GM21619 (cell line): ENCODE measurements around the gene TSPAN9.

Experiments
- ATAC-seq: cut with Tn5 transposase; IDR thresholded peaks from one replicate; pipeline ENCODE4 v1.9.1; 2021; ENCODE audit not compliant: unreplicated experiment

Gene TSPAN9

GRCh38 chr12:3076730-3077571 is at the start of gene TSPAN9:
TSPAN9 (plus strand) TSS chr12:3077379; CDS start chr12:3201194, 123,815 bp downstream.
- peak; percentile 61 for ATAC-seq

- no peak for ATAC-seq
These were observed 49.1 kb upstream of the TSPAN9 start for GRCh38 chr12:3028108-3028507.

- ATAC-seq: no peak
These were observed 46.3 kb upstream of the TSPAN9 start for GRCh38 chr12:3030821-3031429.

- ATAC-seq: no peak
These were observed 45.0 kb upstream of the TSPAN9 start for GRCh38 chr12:3032161-3032560.

- no peak for ATAC-seq
These were observed 44.2 kb upstream of the TSPAN9 start for GRCh38 chr12:3032770-3033538.

- no peak for ATAC-seq
These were observed 43.7 kb upstream of the TSPAN9 start for GRCh38 chr12:3033539-3033867.

- ATAC-seq: peak; percentile 72
These were observed 43.0 kb upstream of the TSPAN9 start for GRCh38 chr12:3034067-3034750.

GRCh38 chr12:3035171-3035570 is 42.0 kb upstream of the TSPAN9 start:
- no peak for ATAC-seq

GRCh38 chr12:3035815-3036702 is 41.1 kb upstream of the TSPAN9 start:
- no peak for ATAC-seq

GRCh38 chr12:3036901-3037600 is 40.1 kb upstream of the TSPAN9 start:
- ATAC-seq: no peak

GRCh38 chr12:3038166-3038565 is 39.0 kb upstream of the TSPAN9 start:
- no peak for ATAC-seq

- ATAC-seq: no peak
These were observed 38.2 kb upstream of the TSPAN9 start for GRCh38 chr12:3038926-3039510.

GRCh38 chr12:3040026-3040656 is 37.0 kb upstream of the TSPAN9 start:
- ATAC-seq: no peak

- ATAC-seq: no peak
These were observed 36.3 kb upstream of the TSPAN9 start for GRCh38 chr12:3040663-3041544.

- peak; percentile 78 for ATAC-seq
These were observed 35.5 kb upstream of the TSPAN9 start for GRCh38 chr12:3041558-3042164.

- no peak for ATAC-seq
These were observed 34.8 kb upstream of the TSPAN9 start for GRCh38 chr12:3042394-3042793.

GRCh38 chr12:3042826-3043225 is 34.4 kb upstream of the TSPAN9 start:
- ATAC-seq: no peak
